Measurements from ENCODE around the gene MCEMP1. TPM values are rescaled to one million over a fixed set of nuclear protein-coding genes. Genes with fewer than 3 reads are reported as not detected.
A peak's percentile ranks its signal among the peaks of the same experiment; 100 is the strongest.

MCEMP1 gene, protein sequence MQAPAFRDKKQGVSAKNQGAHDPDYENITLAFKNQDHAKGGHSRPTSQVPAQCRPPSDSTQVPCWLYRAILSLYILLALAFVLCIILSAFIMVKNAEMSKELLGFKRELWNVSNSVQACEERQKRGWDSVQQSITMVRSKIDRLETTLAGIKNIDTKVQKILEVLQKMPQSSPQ
- not detected in 2 replicates for total RNA-seq

- ATAC-seq (ENCODE audit: low read depth), result no peak
- CTCF ChIA-PET, result interaction anchor here (0.9 to 3.1 kb wide), 2 partner anchors 108 to 123 kb away, joined by 3 to 29 read pairs; no protein-coding TSS in a partner anchor
- POLR2A ChIA-PET, result interaction anchor here (1.1 kb wide), 1 partner anchor 143 kb away, joined by 3 read pairs; no protein-coding TSS in a partner anchor
- TF ChIP-seq CTCF (IDR thresholded peaks at IDR 0.05), result no peak
- Mint-ChIP-seq H3K27me3 (peaks cover 27% of the 10 kb centered on the region), H3K36me3 (ENCODE audit: low read depth) (peaks cover 6% of the 10 kb centered on the region), H3K9me3 (no peaks in the 10 kb centered on the region), H3K27ac (no peak within 1 kb of the TSS), H3K4me1 (peaks cover 50% of the 10 kb centered on the region), H3K4me3 (peak within 1 kb of the TSS; percentile 35)
- intact Hi-C loops (cut with micrococcal nuclease), result loop anchor here (10.0 kb wide), 1 partner anchor 322 kb away; no protein-coding TSS in a partner anchor
- DNase-seq, result no peak
Measured at GRCh38 chr19:7676854-7677253, at the start of gene MCEMP1. MCEMP1 (plus strand) TSS chr19:7677090; CDS start chr19:7677121, 31 bp downstream.

- Mint-ChIP-seq H3K27ac (no peak overlapping the region), H3K27me3 (no peaks in the 10 kb centered on the region), H3K4me3 (no peak overlapping the region), H3K36me3 (ENCODE audit: low read depth) (peaks cover 51% of the 10 kb centered on the region), H3K9me3 (no peaks in the 10 kb centered on the region), H3K4me1 (peaks cover 37% of the 10 kb centered on the region)
- intact Hi-C loops (cut with micrococcal nuclease), result no loop called here
- no peak for DNase-seq
- no peak for ATAC-seq (ENCODE audit: low read depth)
- ChIA-PET CTCF (no interaction called here), POLR2A (interaction anchor here (1.2 to 1.4 kb wide), 2 partner anchors 11 to 293 kb away, joined by 3 to 4 read pairs; partner anchors contain the start of gene SNAPC2)
- no peak for TF ChIP-seq CTCF (IDR thresholded peaks at IDR 0.05)
Measured at GRCh38 chr19:7627166-7627565, 49.7 kb upstream of the MCEMP1 start.

GRCh38 chr19:7628589-7629311 lies 48.1 kb upstream of the MCEMP1 start:
- intact Hi-C loops (cut with micrococcal nuclease), result loop anchor here (1.0 kb wide), 3 partner anchors 9 to 315 kb away; partner anchors contain the start of genes PNPLA6, STXBP2 and TIMM44
- Mint-ChIP-seq H3K36me3 (ENCODE audit: low read depth) (peaks cover 42% of the 10 kb centered on the region), H3K4me3 (peak overlapping the region; percentile 98)

DNA sequence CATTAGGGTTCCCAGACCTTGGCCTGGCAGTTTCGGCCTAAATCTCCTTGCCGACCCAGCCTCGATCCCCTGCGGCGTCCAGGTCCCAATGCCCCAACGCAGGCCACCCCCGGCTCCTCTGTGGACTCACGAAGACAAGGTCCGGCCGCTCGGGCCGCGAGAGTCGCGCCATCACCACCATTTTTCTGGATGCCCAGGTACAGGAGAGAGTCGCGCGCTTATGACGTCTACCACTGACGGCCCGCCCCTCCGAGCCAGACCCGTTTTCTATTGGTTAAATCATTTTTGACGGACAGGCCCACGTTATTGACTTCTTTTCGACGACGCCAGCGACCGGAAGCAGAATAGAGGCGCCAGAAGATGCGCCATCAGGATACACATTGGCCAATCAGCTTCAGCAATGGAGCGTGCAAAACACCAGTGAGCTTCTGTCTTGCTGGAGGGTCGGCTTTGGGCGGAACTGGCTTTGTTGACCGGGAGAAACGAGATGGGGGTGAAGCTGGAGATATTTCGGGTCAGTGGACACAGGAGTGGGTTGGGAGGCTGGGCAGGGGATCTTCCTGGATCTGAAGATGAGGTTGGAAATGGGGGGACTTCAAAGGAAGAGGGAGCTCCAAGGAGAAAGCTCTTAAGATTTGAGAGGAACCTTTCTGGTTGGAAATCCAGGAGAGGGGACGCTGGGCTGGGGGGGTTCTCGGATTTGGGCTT lies 47.4 kb upstream of the MCEMP1 start, which contains the start of the genes PET100 and XAB2:
Gene PET100 (plus strand): TSS at position 447 of the 708 bp plus-strand sequence. CDS start 41 bp downstream, at position 488.
Gene XAB2 (minus strand): TSS at position 199 of the 708 bp plus-strand sequence. CDS start 18 bp downstream, at position 181.
- no peaks in the 10 kb centered on the region for H3K27me3 Mint-ChIP-seq
- H3K4me1 Mint-ChIP-seq, result peaks cover 37% of the 10 kb centered on the region
- intact Hi-C loops (cut with micrococcal nuclease), result loop anchor here (1.0 kb wide), 3 partner anchors 8 to 314 kb away; partner anchors contain the start of genes PNPLA6, STXBP2 and TIMM44
- ATAC-seq (ENCODE audit: low read depth) (peak; percentile 98), DNase-seq (peak; percentile 88)
- ChIA-PET POLR2A (interaction anchor here (0.6 to 2.1 kb wide), 28 partner anchors 9 to 885 kb away, joined by 3 to 14 read pairs (median 4); partner anchors contain the start of genes FCER2, MAP2K7, MCOLN1 and SNAPC2), CTCF (interaction anchor here (1.0 to 1.4 kb wide), 2 partner anchors 51 to 61 kb away, joined by 3 read pairs; partner anchors contain the start of gene TRAPPC5)
- no peak for TF ChIP-seq CTCF (IDR thresholded peaks at IDR 0.05)
- peak within 1 kb of the TSS; percentile 98 for H3K4me3 Mint-ChIP-seq
- no peaks in the 10 kb centered on the region for H3K9me3 Mint-ChIP-seq
- peak within 1 kb of the TSS; percentile 98 for H3K27ac Mint-ChIP-seq
- peaks cover 39% of the 10 kb centered on the region for H3K36me3 Mint-ChIP-seq (ENCODE audit: low read depth)

More at GRCh38 chr19:7628589-7629311, 48.1 kb upstream of the MCEMP1 start:
- ChIA-PET CTCF (interaction anchor here (1.4 kb wide), 1 partner anchor 52 kb away, joined by 3 read pairs; the partner anchor contains the start of gene TRAPPC5), POLR2A (interaction anchor here (0.6 to 2.1 kb wide), 18 partner anchors 9 to 885 kb away, joined by 3 to 14 read pairs (median 4); partner anchors contain the start of genes MAP2K7, MCOLN1, SNAPC2 and STXBP2)
- H3K4me1 Mint-ChIP-seq, result peaks cover 37% of the 10 kb centered on the region
- peak overlapping the region; percentile 98 for H3K27ac Mint-ChIP-seq
- no peaks in the 10 kb centered on the region for H3K27me3 Mint-ChIP-seq
- no peak for TF ChIP-seq CTCF (IDR thresholded peaks at IDR 0.05)
- H3K9me3 Mint-ChIP-seq, result no peaks in the 10 kb centered on the region
- DNase-seq (no peak), ATAC-seq (ENCODE audit: low read depth) (no peak)
